Measurements from ENCODE around the gene LRCH4. TPM values are rescaled to one million over a fixed set of nuclear protein-coding genes. Genes with fewer than 3 reads are reported as not detected.

Gene LRCH4
- total RNA-seq, 2 donors from 2014 or later = 59.0 to 65.4 TPM

- intact Hi-C loops (cut with DNase I) = no loop called here
- DNase-seq = peak; percentile 100
- H3K4me1 ChIP-seq = no peaks in the 10 kb centered on the region
- H3K9ac ChIP-seq (ENCODE audit: low read depth in 2 of 2, low read length in 2 of 2) = peak within 1 kb of the TSS; percentile 69 to 86
- peak within 1 kb of the TSS; percentile 71 for H3K4me3 ChIP-seq
- TF ChIP-seq CTCF (IDR thresholded peaks at IDR 0.05) = no peak
- H3K27me3 ChIP-seq = no peaks in the 10 kb centered on the region
- peak within 1 kb of the TSS; percentile 89 for H3K27ac ChIP-seq
- H3K36me3 ChIP-seq = no peaks in the 10 kb centered on the region
- H3K9me3 ChIP-seq = no peaks in the 10 kb centered on the region
These were observed 26.2 kb upstream of the LRCH4 start, which contains the start of gene MOSPD3 for GRCh38 chr7:100611983-100612729. Gene MOSPD3, plus strand, starts transcription at chr7:100612540. Its CDS starts 252 bp downstream, at chr7:100612792.

GRCh38 chr7:100609958-100610357 is 24.0 kb upstream of the LRCH4 start:
- Histone ChIP-seq H3K9ac (ENCODE audit: low read depth in 2 of 2, low read length in 2 of 2) (no peak overlapping the region), H3K36me3 (no peaks in the 10 kb centered on the region), H3K4me1 (peaks cover 3% of the 10 kb centered on the region), H3K27ac (no peak overlapping the region), H3K27me3 (no peaks in the 10 kb centered on the region), H3K9me3 (no peaks in the 10 kb centered on the region), H3K4me3 (no peak overlapping the region)
- DNase-seq = no peak
- intact Hi-C loops (cut with DNase I) = loop anchor here (10.0 kb wide), 1 partner anchor 65 kb away; the partner anchor contains the start of gene GNB2
- TF ChIP-seq CTCF (IDR thresholded peaks at IDR 0.05) = no peak

GRCh38 chr7:100607111-100607510 is 21.2 kb upstream of the LRCH4 start:
- TF ChIP-seq CTCF (IDR thresholded peaks at IDR 0.05) = no peak
- Histone ChIP-seq H3K9me3 (no peaks in the 10 kb centered on the region), H3K4me3 (no peak overlapping the region), H3K4me1 (peaks cover 5% of the 10 kb centered on the region), H3K36me3 (no peaks in the 10 kb centered on the region), H3K27me3 (no peaks in the 10 kb centered on the region), H3K9ac (ENCODE audit: low read depth in 2 of 2, low read length in 2 of 2) (no peak overlapping the region), H3K27ac (no peak overlapping the region)
- intact Hi-C loops (cut with DNase I) = loop anchor here (10.0 kb wide), 1 partner anchor 68 kb away; the partner anchor contains the start of gene GNB2
- no peak for DNase-seq

- Histone ChIP-seq H3K27me3 (no peaks in the 10 kb centered on the region), H3K9me3 (no peaks in the 10 kb centered on the region), H3K36me3 (no peaks in the 10 kb centered on the region), H3K9ac (ENCODE audit: low read depth in 2 of 2, low read length in 2 of 2) (no peak overlapping the region), H3K27ac (no peak overlapping the region), H3K4me1 (peaks cover 5% of the 10 kb centered on the region), H3K4me3 (no peak overlapping the region)
- intact Hi-C loops (cut with DNase I) = loop anchor here (10.0 kb wide), 1 partner anchor 68 kb away; the partner anchor contains the start of gene GNB2
- TF ChIP-seq CTCF (IDR thresholded peaks at IDR 0.05) = no peak
- DNase-seq = no peak
These were observed 20.4 kb upstream of the LRCH4 start for GRCh38 chr7:100606313-100606712.

- peak overlapping the region; percentile 83 for H3K4me3 ChIP-seq
- H3K9me3 ChIP-seq = no peaks in the 10 kb centered on the region
- peak overlapping the region; percentile 47 to 55 for H3K9ac ChIP-seq (ENCODE audit: low read depth in 2 of 2, low read length in 2 of 2)
- DNase-seq = peak; percentile 68
- no peaks in the 10 kb centered on the region for H3K27me3 ChIP-seq
- H3K27ac ChIP-seq = peak overlapping the region; percentile 65
- H3K36me3 ChIP-seq = no peaks in the 10 kb centered on the region
- no peak for TF ChIP-seq CTCF (IDR thresholded peaks at IDR 0.05)
- peaks cover 5% of the 10 kb centered on the region for H3K4me1 ChIP-seq
- intact Hi-C loops (cut with DNase I) = loop anchor here (10.0 kb wide), 1 partner anchor 70 kb away; the partner anchor contains the start of gene GNB2
These were observed 19.3 kb upstream of the LRCH4 start for GRCh38 chr7:100604976-100605911.
